ENCODE data around the gene BMP10.
A peak's percentile ranks its signal among the peaks of the same experiment; 100 is the strongest.

Gene BMP10

GRCh38 chr2:68849579-68850030, 21.6 kb downstream of the BMP10 start:
- no peak for DNase-seq

- no peak for DNase-seq
Measured at GRCh38 chr2:68847751-68848150, 23.4 kb downstream of the BMP10 start.

GRCh38 chr2:68846091-68846490, 25.1 kb downstream of the BMP10 start:
- no peak for DNase-seq

GRCh38 chr2:68845043-68845442, 26.2 kb downstream of the BMP10 start:
- DNase-seq: no peak

- peak; percentile 40 to 44 for DNase-seq
Measured at GRCh38 chr2:68839260-68839833, 31.9 kb downstream of the BMP10 start.

- DNase-seq: no peak
Measured at GRCh38 chr2:68838641-68839040, 32.6 kb downstream of the BMP10 start.

GRCh38 chr2:68837861-68838341, 33.3 kb downstream of the BMP10 start:
- no peak for DNase-seq

- DNase-seq: peak; percentile 70 to 77
Measured at GRCh38 chr2:68837164-68837860, 33.9 kb downstream of the BMP10 start.

- DNase-seq: peak in 1 of 2 donors; percentile 27
Measured at GRCh38 chr2:68835621-68836020, 35.6 kb downstream of the BMP10 start.

- DNase-seq: peak in 1 of 2 donors; percentile 26
Measured at GRCh38 chr2:68834737-68835376, 36.3 kb downstream of the BMP10 start.

- DNase-seq: no peak
Measured at GRCh38 chr2:68833162-68833561, 38.0 kb downstream of the BMP10 start.

GRCh38 chr2:68832233-68832869, 38.8 kb downstream of the BMP10 start:
- peak; percentile 63 to 82 for DNase-seq

GRCh38 chr2:68831686-68832232, 39.4 kb downstream of the BMP10 start:
- DNase-seq: no peak

GRCh38 chr2:68829749-68830148, 41.4 kb downstream of the BMP10 start:
- DNase-seq: peak in 1 of 2 donors; percentile 19

GRCh38 chr2:68828887-68829708, 42.1 kb downstream of the BMP10 start:
- DNase-seq: peak; percentile 84 to 86

GRCh38 chr2:68827666-68828065, 43.5 kb downstream of the BMP10 start:
- DNase-seq: no peak

GRCh38 chr2:68825866-68826265, 45.3 kb downstream of the BMP10 start:
- DNase-seq: no peak

- DNase-seq: no peak
Measured at GRCh38 chr2:68824831-68825230, 46.4 kb downstream of the BMP10 start.

GRCh38 chr2:68822207-68822872, 48.9 kb downstream of the BMP10 start:
- DNase-seq: no peak

GRCh38 chr2:68819556-68819955, 51.6 kb downstream of the BMP10 start:
- DNase-seq: no peak

- no peak for DNase-seq
Measured at GRCh38 chr2:68817306-68817705, 53.9 kb downstream of the BMP10 start.
